Measurements from ENCODE around the gene KDM4C.
"Not testable (repeated sequence)": the region's sequence is repeated elsewhere in the genome, so short reads cannot be mapped to it uniquely, and the experiment has no call there.

The KDM4C gene

GRCh38 chr9:7003861-7004260 is 246.1 kb downstream of the KDM4C start:
- no peak for TF ChIP-seq POLR2A (IDR thresholded peaks at IDR 0.05; ENCODE audit: low read depth, low read length)
- no peak for TF ChIP-seq TAF1 (IDR thresholded peaks at IDR 0.05; ENCODE audit: borderline replicate concordance, low read depth, low read length)
- TF ChIP-seq POLR2AphosphoS5 (IDR thresholded peaks at IDR 0.05; ENCODE audit: low read depth, low read length): no peak
- DNase-seq (ENCODE audit: insufficient read length) (no peak), FAIRE-seq (no peak)

- no peak for FAIRE-seq
- TF ChIP-seq TAF1 (IDR thresholded peaks at IDR 0.05; ENCODE audit: borderline replicate concordance, low read depth, low read length): no peak
- TF ChIP-seq POLR2AphosphoS5 (IDR thresholded peaks at IDR 0.05; ENCODE audit: low read depth, low read length): no peak
- no peak for TF ChIP-seq POLR2A (IDR thresholded peaks at IDR 0.05; ENCODE audit: low read depth, low read length)
- no peak for DNase-seq (ENCODE audit: insufficient read length)
These were observed 248.6 kb downstream of the KDM4C start for GRCh38 chr9:7006417-7006816.

DNA sequence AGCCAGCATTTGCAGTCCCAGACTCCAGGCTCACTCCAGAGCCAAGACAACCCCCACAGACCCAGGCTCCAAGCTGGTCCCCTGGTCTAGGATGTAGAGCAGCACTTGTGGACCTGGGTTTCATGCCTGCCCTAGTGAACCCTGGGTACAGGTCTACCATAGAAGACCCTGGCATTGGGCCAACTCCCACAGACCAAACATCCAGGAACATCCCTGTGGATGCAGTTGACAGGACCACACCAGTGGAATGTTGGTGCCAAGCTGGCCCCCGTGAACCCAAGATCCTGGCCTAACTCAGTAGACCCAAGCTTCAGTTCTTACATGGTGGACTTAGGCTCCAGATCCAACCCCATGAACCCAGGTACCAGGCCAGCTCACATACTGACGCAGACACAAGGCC is 250.6 kb downstream of the KDM4C start:
- no peak for DNase-seq (ENCODE audit: insufficient read length)

DNA sequence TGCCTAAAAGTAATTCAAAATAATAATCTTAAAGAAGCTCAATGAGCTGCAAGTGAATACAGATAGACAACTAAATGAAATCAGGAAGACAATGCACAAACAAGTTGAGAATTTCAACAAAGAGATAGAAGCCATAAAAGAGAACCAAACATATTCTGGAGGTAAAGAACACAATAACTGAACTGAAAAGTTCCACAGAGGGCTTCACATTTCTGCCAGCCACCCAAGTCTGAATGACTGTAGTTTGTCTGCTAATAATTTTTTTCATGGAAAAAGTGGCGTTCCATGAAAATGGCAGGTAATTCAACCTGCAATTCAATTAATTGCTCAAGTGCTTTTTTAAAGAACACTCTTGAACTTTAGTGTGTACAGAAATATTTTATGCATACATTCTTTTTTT is 251.3 kb downstream of the KDM4C start:
- TF ChIP-seq POLR2AphosphoS5 (IDR thresholded peaks at IDR 0.05; ENCODE audit: low read depth, low read length): no peak
- DNase-seq (ENCODE audit: insufficient read length) (no peak), FAIRE-seq (no peak)

More for the DNA sequence above, 250.6 kb downstream of the KDM4C start:
- TF ChIP-seq POLR2AphosphoS5 (IDR thresholded peaks at IDR 0.05; ENCODE audit: low read depth, low read length) (no peak), POLR2A (IDR thresholded peaks at IDR 0.05; ENCODE audit: low read depth, low read length) (no peak), TAF1 (IDR thresholded peaks at IDR 0.05; ENCODE audit: borderline replicate concordance, low read depth, low read length) (no peak)
- no peak for FAIRE-seq

DNA sequence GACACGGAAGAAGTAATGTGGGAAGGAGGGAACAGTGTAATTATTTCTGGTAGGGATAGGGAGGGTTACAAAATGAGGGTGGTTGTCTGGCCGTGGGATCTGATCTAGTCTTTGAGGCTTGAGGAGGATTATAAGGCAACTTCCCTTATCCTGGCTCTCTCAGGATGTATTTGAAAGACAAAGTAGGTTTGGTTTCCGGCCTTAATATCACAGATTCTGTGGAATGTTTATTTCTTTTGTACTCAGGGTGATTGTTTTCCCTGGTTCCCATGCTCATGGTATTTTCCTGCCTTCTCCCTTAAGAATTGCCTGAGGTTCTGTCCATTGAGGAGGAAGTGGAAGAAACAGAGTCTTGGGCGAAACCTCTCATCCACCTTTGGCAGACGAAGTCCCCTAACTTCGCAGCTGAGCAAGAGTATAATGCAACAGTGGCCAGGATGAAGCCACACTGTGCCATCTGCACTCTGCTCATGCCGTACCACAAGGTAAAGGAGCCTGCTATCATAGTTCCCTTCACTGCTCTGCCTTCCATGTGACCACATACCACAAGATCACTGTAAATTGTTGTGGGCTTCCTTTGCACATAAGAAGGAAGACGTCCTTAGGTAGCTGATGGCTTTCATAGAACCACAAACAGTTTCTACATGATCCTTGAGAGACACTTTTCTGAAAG is 253.8 kb downstream of the KDM4C start:
- no peak for TF ChIP-seq POLR2A (IDR thresholded peaks at IDR 0.05; ENCODE audit: low read depth, low read length)
- no peak for TF ChIP-seq TAF1 (IDR thresholded peaks at IDR 0.05; ENCODE audit: borderline replicate concordance, low read depth, low read length)
- DNase-seq (ENCODE audit: insufficient read length) (no peak), FAIRE-seq (peak; percentile 14)

- FAIRE-seq (no peak), DNase-seq (ENCODE audit: insufficient read length) (no peak)
- TF ChIP-seq POLR2AphosphoS5 (IDR thresholded peaks at IDR 0.05; ENCODE audit: low read depth, low read length): no peak
- no peak for TF ChIP-seq POLR2A (IDR thresholded peaks at IDR 0.05; ENCODE audit: low read depth, low read length)
These were observed 270.2 kb downstream of the KDM4C start for GRCh38 chr9:7027996-7028395.

DNA sequence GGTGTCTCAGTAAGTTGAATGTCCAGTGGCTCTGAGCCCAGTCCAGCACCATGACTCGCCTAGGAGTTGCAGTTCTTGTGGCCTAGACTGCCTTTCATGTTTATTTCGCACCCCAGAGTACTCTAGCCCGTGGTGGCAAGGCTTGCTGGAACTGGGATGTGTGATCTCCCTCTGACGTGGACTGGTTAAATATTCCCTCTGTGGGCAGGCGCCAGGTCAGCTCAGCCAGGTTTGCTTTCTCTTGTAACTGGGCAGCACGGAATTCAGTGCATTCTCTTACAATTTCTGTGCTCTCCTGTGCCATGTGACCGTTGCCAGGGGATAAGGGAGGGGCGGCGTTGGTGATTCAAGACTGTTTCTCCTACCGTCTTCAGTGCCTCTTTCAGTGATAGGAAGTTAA is 270.8 kb downstream of the KDM4C start:
- DNase-seq (ENCODE audit: insufficient read length): no peak
- no peak for FAIRE-seq
- TF ChIP-seq TAF1 (IDR thresholded peaks at IDR 0.05; ENCODE audit: borderline replicate concordance, low read depth, low read length) (no peak), POLR2AphosphoS5 (IDR thresholded peaks at IDR 0.05; ENCODE audit: low read depth, low read length) (no peak), POLR2A (IDR thresholded peaks at IDR 0.05; ENCODE audit: low read depth, low read length) (no peak)

- not testable (repeated sequence) for FAIRE-seq
These were observed 273.2 kb downstream of the KDM4C start for GRCh38 chr9:7030943-7031342.

DNA sequence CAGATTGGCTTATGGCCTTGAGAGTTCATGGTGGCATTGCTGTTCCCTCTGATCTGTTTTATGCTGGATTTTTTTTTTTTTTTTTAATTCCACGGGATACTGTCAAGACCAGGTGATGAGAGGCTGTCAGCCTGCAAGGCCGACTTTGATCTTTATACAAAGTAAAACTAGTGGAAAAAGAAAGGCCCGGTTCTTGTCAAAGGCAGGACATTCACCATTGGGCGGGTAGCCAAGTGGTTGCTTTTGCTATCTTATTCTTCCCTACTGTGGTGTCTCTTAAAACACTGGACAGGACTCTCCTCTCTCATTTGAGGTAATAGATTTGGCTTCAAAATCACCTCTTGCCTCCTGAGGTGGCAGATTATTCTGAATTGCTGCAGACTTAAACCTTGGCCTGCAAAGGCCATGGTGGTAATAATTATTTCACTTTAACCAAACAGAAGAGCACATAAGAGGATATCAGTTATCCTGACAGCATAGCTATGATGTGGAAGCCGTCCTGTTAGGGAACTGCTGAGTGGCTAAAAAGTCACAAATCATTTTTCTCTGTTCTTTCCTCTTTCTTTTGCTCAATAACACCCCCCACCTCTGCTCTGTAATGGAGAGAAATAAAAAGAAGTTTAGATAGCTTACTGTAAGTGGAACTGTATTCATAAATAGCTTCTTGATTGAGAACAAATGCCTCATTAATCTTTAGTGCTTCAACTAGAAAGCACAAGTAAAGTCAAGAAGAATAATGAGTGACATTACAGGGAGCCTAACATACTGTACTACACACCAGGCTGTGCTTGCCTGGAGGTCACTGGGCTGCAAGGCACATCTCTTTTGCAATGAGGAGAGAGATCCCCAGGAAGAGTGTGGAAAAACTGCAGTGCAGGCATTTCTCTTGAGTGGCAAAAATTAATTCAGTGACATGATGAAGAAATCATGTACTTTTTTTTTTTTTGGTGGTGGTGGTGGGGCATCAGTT is 275.6 kb downstream of the KDM4C start:
- FAIRE-seq: no peak
- DNase-seq (ENCODE audit: insufficient read length): no peak
- TF ChIP-seq POLR2AphosphoS5 (IDR thresholded peaks at IDR 0.05; ENCODE audit: low read depth, low read length) (no peak), TAF1 (IDR thresholded peaks at IDR 0.05; ENCODE audit: borderline replicate concordance, low read depth, low read length) (no peak), POLR2A (IDR thresholded peaks at IDR 0.05; ENCODE audit: low read depth, low read length) (no peak)

More at GRCh38 chr9:7030943-7031342, 273.2 kb downstream of the KDM4C start:
- DNase-seq (ENCODE audit: insufficient read length): not testable (repeated sequence)

DNA sequence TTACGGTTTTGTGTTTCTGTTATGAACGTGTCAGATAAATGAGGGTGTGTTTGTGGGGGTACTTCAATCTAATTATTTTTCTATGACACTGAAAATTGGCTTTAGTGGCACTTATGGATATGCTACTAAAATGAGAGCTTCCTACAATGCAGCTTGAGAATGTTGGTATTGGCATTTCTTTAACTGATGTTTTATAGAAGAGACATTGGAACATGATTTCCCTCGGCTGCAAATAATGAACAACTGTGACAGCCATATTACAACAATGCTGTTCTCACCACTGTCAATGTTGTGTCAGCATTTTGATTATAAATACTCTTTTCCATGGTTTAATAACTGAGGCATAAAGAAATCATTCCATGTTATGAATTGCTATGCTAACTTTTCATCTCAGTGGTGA is 279.4 kb downstream of the KDM4C start:
- no peak for FAIRE-seq
- TF ChIP-seq POLR2A (IDR thresholded peaks at IDR 0.05; ENCODE audit: low read depth, low read length) (no peak), TAF1 (IDR thresholded peaks at IDR 0.05; ENCODE audit: borderline replicate concordance, low read depth, low read length) (no peak), POLR2AphosphoS5 (IDR thresholded peaks at IDR 0.05; ENCODE audit: low read depth, low read length) (no peak)
- DNase-seq (ENCODE audit: insufficient read length): no peak

- no peak for FAIRE-seq
- no peak for TF ChIP-seq POLR2A (IDR thresholded peaks at IDR 0.05; ENCODE audit: low read depth, low read length)
- no peak for TF ChIP-seq TAF1 (IDR thresholded peaks at IDR 0.05; ENCODE audit: borderline replicate concordance, low read depth, low read length)
- no peak for TF ChIP-seq POLR2AphosphoS5 (IDR thresholded peaks at IDR 0.05; ENCODE audit: low read depth, low read length)
- no peak for DNase-seq (ENCODE audit: insufficient read length)
These were observed 284.4 kb downstream of the KDM4C start for GRCh38 chr9:7042124-7042523.

DNA sequence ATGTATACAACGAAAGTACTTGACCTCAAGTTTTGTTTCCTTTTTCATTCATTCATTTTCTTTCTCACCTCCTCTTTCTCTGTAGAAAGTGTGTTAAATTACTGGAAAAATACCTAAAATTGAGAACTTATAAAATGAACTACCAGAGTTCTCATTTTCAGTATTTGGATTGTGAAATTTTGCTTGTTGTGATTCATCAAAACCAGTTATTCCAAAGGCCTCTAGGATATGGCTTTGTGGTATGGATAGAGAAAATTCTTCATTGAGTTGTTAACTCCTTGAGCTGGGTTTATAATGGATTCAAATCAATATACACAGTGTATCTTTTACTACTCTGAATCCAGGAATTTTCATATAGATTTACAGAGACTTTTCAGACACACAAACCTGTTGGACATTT is 287.6 kb downstream of the KDM4C start:
- no peak for TF ChIP-seq POLR2A (IDR thresholded peaks at IDR 0.05; ENCODE audit: low read depth, low read length)
- no peak for TF ChIP-seq TAF1 (IDR thresholded peaks at IDR 0.05; ENCODE audit: borderline replicate concordance, low read depth, low read length)
- TF ChIP-seq POLR2AphosphoS5 (IDR thresholded peaks at IDR 0.05; ENCODE audit: low read depth, low read length): no peak
- no peak for DNase-seq (ENCODE audit: insufficient read length)
- FAIRE-seq: no peak
